ENCODE data around the gene KLKB1. TPM values are rescaled to one million over a fixed set of nuclear protein-coding genes. Genes with fewer than 3 reads are reported as not detected.

The KLKB1 gene
- total RNA-seq, 1 experiment from 2014 or later = not detected

DNA sequence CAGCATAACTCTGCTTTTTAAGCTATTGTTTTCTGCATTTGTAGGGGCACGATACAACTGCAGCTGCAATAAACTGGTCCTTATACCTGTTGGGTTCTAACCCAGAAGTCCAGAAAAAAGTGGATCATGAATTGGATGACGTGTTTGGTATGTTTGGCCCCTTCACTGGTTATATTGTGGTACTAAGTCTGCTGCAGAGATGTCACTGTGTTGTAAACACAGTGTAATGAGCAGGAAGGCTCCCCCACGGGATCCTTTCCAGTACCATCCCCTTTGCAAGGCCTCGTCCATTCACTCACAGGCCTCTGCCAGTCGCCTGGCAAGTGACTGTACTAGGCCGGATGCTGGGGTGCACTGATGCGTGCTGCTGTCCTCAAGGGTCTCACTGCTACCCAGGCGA is 22.2 kb upstream of the KLKB1 start:
- Histone ChIP-seq H3K27me3 (ENCODE audit: insufficient read depth, low read depth) (no peaks in the 10 kb centered on the region), H3K27ac (no peak overlapping the region), H3K36me3 (ENCODE audit: low read depth) (no peaks in the 10 kb centered on the region), H3K9me2 (ENCODE audit: insufficient read depth) (no peaks in the 10 kb centered on the region), H2AFZ (no peak overlapping the region), H3K79me2 (ENCODE audit: low read depth) (no peaks in the 10 kb centered on the region), H3K4me1 (replicated peaks; ENCODE audit: insufficient read depth) (no peaks in the 10 kb centered on the region), H4K20me1 (ENCODE audit: insufficient read depth) (no peaks in the 10 kb centered on the region), H3K4me3 (no peak overlapping the region), H3K9me3 (ENCODE audit: insufficient read depth, low read depth) (no peaks in the 10 kb centered on the region), H3F3A (ENCODE audit: insufficient read depth, low read depth) (peaks cover 5% of the 10 kb centered on the region; the same call in 1 of the 2 replicates), H3K4me2 (no peak overlapping the region)
- ChIA-PET POLR2A (ENCODE audit: unreplicated experiment) (no interaction called here), CTCF (no interaction called here)
- intact Hi-C loops (cut with micrococcal nuclease; ENCODE audit: unreplicated experiment) = no loop called here
- no peak for TF ChIP-seq EZH2 (IDR thresholded peaks at IDR 0.05; ENCODE audit: low read depth)
- TF ChIP-seq, protein P1, sequence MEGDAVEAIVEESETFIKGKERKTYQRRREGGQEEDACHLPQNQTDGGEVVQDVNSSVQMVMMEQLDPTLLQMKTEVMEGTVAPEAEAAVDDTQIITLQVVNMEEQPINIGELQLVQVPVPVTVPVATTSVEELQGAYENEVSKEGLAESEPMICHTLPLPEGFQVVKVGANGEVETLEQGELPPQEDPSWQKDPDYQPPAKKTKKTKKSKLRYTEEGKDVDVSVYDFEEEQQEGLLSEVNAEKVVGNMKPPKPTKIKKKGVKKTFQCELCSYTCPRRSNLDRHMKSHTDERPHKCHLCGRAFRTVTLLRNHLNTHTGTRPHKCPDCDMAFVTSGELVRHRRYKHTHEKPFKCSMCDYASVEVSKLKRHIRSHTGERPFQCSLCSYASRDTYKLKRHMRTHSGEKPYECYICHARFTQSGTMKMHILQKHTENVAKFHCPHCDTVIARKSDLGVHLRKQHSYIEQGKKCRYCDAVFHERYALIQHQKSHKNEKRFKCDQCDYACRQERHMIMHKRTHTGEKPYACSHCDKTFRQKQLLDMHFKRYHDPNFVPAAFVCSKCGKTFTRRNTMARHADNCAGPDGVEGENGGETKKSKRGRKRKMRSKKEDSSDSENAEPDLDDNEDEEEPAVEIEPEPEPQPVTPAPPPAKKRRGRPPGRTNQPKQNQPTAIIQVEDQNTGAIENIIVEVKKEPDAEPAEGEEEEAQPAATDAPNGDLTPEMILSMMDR (conservative IDR thresholded peaks at IDR 0.05) = no peak
- no peak for DNase-seq
- BruUV-seq (replicated peaks) = no TSS peak

DNA sequence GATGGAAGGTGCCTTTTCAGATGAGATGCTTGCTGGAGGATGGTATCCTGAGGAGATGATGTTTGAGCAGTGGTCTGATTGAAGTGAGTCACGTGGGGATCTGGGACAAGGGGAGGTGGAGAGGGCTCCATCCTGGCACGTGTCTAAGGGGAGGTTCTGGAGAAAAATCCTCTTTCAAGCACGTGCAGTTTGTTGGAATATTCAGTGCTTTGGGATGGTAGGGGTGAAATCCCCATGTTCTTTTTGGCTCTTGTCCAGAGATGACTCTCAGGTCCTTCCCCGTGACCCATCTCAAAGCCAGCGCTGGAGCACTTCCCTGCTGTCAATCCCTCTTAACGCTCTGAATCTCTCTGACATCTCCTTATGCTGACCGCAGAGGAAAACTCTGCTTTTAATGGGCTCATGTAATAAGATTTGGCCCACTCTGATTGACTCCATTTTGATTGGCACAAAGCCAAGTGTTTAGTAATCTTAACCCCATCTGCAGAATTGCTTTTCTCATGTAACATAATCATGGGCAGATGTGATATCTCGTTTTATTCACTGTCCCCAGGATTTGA is 10.8 kb upstream of the KLKB1 start:
- H3K36me3 ChIP-seq (ENCODE audit: low read depth) = no peaks in the 10 kb centered on the region
- intact Hi-C loops (cut with micrococcal nuclease; ENCODE audit: unreplicated experiment) = no loop called here
- H4K20me1 ChIP-seq (ENCODE audit: insufficient read depth) = no peaks in the 10 kb centered on the region
- H3K9me3 ChIP-seq (ENCODE audit: insufficient read depth, low read depth) = no peaks in the 10 kb centered on the region
- no peaks in the 10 kb centered on the region for H3K79me2 ChIP-seq (ENCODE audit: low read depth)
- TF ChIP-seq, protein P1 (conservative IDR thresholded peaks at IDR 0.05) = no peak
- no peak for TF ChIP-seq EZH2 (IDR thresholded peaks at IDR 0.05; ENCODE audit: low read depth)
- H3K4me1 ChIP-seq (replicated peaks; ENCODE audit: insufficient read depth) = no peaks in the 10 kb centered on the region
- H2AFZ ChIP-seq = no peak overlapping the region
- H3F3A ChIP-seq (ENCODE audit: insufficient read depth, low read depth) = no peaks in the 10 kb centered on the region
- no TSS peak for BruUV-seq (replicated peaks)
- H3K4me3 ChIP-seq = no peak overlapping the region
- POLR2A ChIA-PET (ENCODE audit: unreplicated experiment) = no interaction called here
- CTCF ChIA-PET = no interaction called here
- no peak overlapping the region for H3K4me2 ChIP-seq
- H3K9me2 ChIP-seq (ENCODE audit: insufficient read depth) = no peaks in the 10 kb centered on the region
- no peak overlapping the region for H3K27ac ChIP-seq
- DNase-seq = no peak
- H3K27me3 ChIP-seq (ENCODE audit: insufficient read depth, low read depth) = peaks cover 9% of the 10 kb centered on the region; the same call in 1 of the 2 replicates

DNA sequence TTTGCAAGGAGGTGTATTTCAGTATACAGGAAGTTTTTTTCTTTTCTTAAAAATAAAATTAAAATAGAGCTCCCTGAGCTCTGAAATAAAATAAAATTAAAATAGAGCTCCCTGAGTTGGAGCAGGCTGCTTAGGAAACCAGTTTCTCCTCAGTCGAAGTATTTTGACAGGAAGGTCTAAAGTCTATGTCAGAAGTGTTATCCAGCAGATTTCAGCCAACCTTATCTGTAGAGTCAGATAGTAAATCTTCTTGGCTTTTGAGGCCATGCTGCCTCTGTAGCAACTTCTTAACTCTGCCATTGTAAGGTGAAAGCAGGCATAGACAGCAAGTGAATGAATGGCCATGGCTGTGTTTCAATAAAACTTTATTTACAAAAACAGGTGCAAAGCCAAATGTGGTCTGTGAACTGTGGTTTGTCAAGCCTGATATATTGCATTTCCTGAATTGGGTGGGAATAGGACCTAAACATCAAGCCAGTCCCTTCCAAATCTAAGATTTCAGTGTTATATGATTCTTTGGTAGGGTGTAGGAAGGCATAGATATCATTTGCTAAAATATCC is 9.5 kb upstream of the KLKB1 start:
- H3K9me3 ChIP-seq (ENCODE audit: insufficient read depth, low read depth) = no peaks in the 10 kb centered on the region
- no peak for DNase-seq
- no peak overlapping the region for H2AFZ ChIP-seq
- H3K4me3 ChIP-seq = no peak overlapping the region
- no TSS peak for BruUV-seq (replicated peaks)
- peaks cover 9% of the 10 kb centered on the region; the same call in 1 of the 2 replicates for H3K27me3 ChIP-seq (ENCODE audit: insufficient read depth, low read depth)
- no peaks in the 10 kb centered on the region for H3K79me2 ChIP-seq (ENCODE audit: low read depth)
- H3K9me2 ChIP-seq (ENCODE audit: insufficient read depth) = no peaks in the 10 kb centered on the region
- H4K20me1 ChIP-seq (ENCODE audit: insufficient read depth) = no peaks in the 10 kb centered on the region
- intact Hi-C loops (cut with micrococcal nuclease; ENCODE audit: unreplicated experiment) = no loop called here
- no peaks in the 10 kb centered on the region for H3K36me3 ChIP-seq (ENCODE audit: low read depth)
- no peak overlapping the region for H3K27ac ChIP-seq
- H3F3A ChIP-seq (ENCODE audit: insufficient read depth, low read depth) = no peaks in the 10 kb centered on the region
- TF ChIP-seq, protein P1 (conservative IDR thresholded peaks at IDR 0.05) = no peak
- POLR2A ChIA-PET (ENCODE audit: unreplicated experiment) = no interaction called here
- no peaks in the 10 kb centered on the region for H3K4me1 ChIP-seq (replicated peaks; ENCODE audit: insufficient read depth)
- H3K4me2 ChIP-seq = no peak overlapping the region
- CTCF ChIA-PET = no interaction called here

Measured in PC-9 (cell line).